WTC11 (cell line): ENCODE measurements around the gene MCUB. TPM values are rescaled to one million over a fixed set of nuclear protein-coding genes. Genes with fewer than 3 reads are reported as not detected.
A peak's percentile ranks its signal among the peaks of the same experiment; 100 is the strongest.

Source experiments
- ATAC-seq: fragments of 200-7000 bp; cut with Tn5 transposase; 2 replicates; pipeline ENCODE4 v1.10.0; 2021; ENCODE audit warnings: mild to moderate bottlenecking, moderate library complexity
- CTCF ChIA-PET: fragments of 300-600 bp; sonication (Branson Sonifier 250); formaldehyde crosslinking; loops from one replicate; lab custom pipeline; 2021; ENCODE audit warnings: antibody characterized with exemption; lab: Charles Lee
- POLR2A ChIA-PET: fragments of 350-600 bp; sonication (Branson Sonifier 250); formaldehyde crosslinking; loops from one replicate; lab custom pipeline; 2021; ENCODE audit warnings: antibody characterized with exemption; lab: Charles Lee
- DNase-seq: peaks from one replicate; pipeline ENCODE4 v3.0.0; 2021; ENCODE audit warnings: low spot score
- H3K27ac Mint-ChIP-seq: 2 replicates; pipeline ENCODE4 v1.8.0; 2021; ENCODE audit warnings: mixed read lengths
- H3K27me3 Mint-ChIP-seq: 2 replicates; pipeline ENCODE4 v1.8.0; 2021; ENCODE audit warnings: low read depth, mild to moderate bottlenecking, moderate library complexity, mixed read lengths
- H3K36me3 Mint-ChIP-seq: 2 replicates; pipeline ENCODE4 v1.8.0; 2021; ENCODE audit warnings: mixed read lengths
- H3K4me1 Mint-ChIP-seq: 2 replicates; pipeline ENCODE4 v1.8.0; 2022; ENCODE audit warnings: mixed read lengths
- H3K4me3 Mint-ChIP-seq: 2 replicates; pipeline ENCODE4 v1.8.0; 2021; ENCODE audit warnings: mild to moderate bottlenecking, moderate library complexity, mixed read lengths
- H3K9me3 Mint-ChIP-seq: 2 replicates; pipeline ENCODE4 v1.8.0; 2021; ENCODE audit warnings: mixed read lengths
- AR ChIP-seq: fragments of 250-450 bp; sonication (Bioruptor Pico); IDR thresholded peaks from 2 replicates; pipeline ENCODE4 v1.9.0; 2021; ENCODE audit warnings: mild to moderate bottlenecking
- ATF6 ChIP-seq: sonication (generic); formaldehyde crosslinking; IDR thresholded peaks from 2 replicates; pipeline ENCODE4 v1.8.1; 2023; ENCODE audit warnings: mild to moderate bottlenecking, missing genetic modification reagents
- EMX1 ChIP-seq: fragments of 250-450 bp; sonication (Bioruptor Pico); IDR thresholded peaks from 2 replicates; pipeline ENCODE4 v1.8.0; 2021; ENCODE audit warnings: mild to moderate bottlenecking
- FOXP1 ChIP-seq: sonication (generic); formaldehyde crosslinking; IDR thresholded peaks from 2 replicates; pipeline ENCODE4 v1.8.0; 2022; ENCODE audit warnings: missing genetic modification reagents, mild to moderate bottlenecking, moderate library complexity, borderline replicate concordance
- HMGA2 ChIP-seq: fragments of 250-450 bp; sonication (Bioruptor Pico); IDR thresholded peaks from 2 replicates; pipeline ENCODE4 v1.4.0; 2021; ENCODE audit warnings: mild to moderate bottlenecking, moderate library complexity
- JUN ChIP-seq: sonication (generic); formaldehyde crosslinking; IDR thresholded peaks from 2 replicates; pipeline ENCODE4 v1.8.0; 2023; ENCODE audit warnings: mild to moderate bottlenecking, missing genetic modification reagents
- MLX ChIP-seq: sonication (generic); formaldehyde crosslinking; IDR thresholded peaks from 2 replicates; pipeline ENCODE4 v1.8.1; 2023; ENCODE audit warnings: mild to moderate bottlenecking, missing genetic modification reagents, moderate library complexity
- MYBL2 ChIP-seq: sonication (generic); formaldehyde crosslinking; IDR thresholded peaks from 2 replicates; pipeline ENCODE4 v1.8.1; 2023; ENCODE audit warnings: mild to moderate bottlenecking, moderate library complexity, missing genetic modification reagents
- NFATC4 ChIP-seq: fragments of 250-450 bp; sonication (Bioruptor Pico); IDR thresholded peaks from 2 replicates; pipeline ENCODE4 v1.9.0; 2021; ENCODE audit warnings: mild to moderate bottlenecking
- NR2C2 ChIP-seq: sonication (generic); formaldehyde crosslinking; IDR thresholded peaks from 2 replicates; pipeline ENCODE4 v1.8.0; 2022; ENCODE audit warnings: mild to moderate bottlenecking, missing genetic modification reagents
- OVOL2 ChIP-seq: fragments of 250-450 bp; sonication (Bioruptor Pico); IDR thresholded peaks from 2 replicates; pipeline ENCODE4 v1.9.0; 2021; ENCODE audit warnings: mild to moderate bottlenecking, borderline replicate concordance
- RELA ChIP-seq: sonication (generic); formaldehyde crosslinking; IDR thresholded peaks from 2 replicates; pipeline ENCODE4 v1.8.1; 2022; ENCODE audit warnings: missing genetic modification reagents, mild to moderate bottlenecking, borderline replicate concordance
- SOX15 ChIP-seq: fragments of 250-450 bp; sonication (Bioruptor Pico); IDR thresholded peaks from 2 replicates; pipeline ENCODE4 v1.9.0; 2021; ENCODE audit warnings: mild to moderate bottlenecking
- STAT6 ChIP-seq: sonication (generic); formaldehyde crosslinking; conservative IDR thresholded peaks from 2 replicates; pipeline ENCODE4 v1.8.1; 2023; ENCODE audit warnings: mild to moderate bottlenecking, low read depth, missing genetic modification reagents, moderate library complexity
- ZBTB21 ChIP-seq: sonication (generic); formaldehyde crosslinking; IDR thresholded peaks from 2 replicates; pipeline ENCODE4 v1.8.1; 2023; ENCODE audit warnings: mild to moderate bottlenecking, missing genetic modification reagents, borderline replicate concordance
- ZNF317 ChIP-seq: sonication (generic); formaldehyde crosslinking; IDR thresholded peaks from 2 replicates; pipeline ENCODE4 v1.8.1; 2023; ENCODE audit warnings: low read depth, mild to moderate bottlenecking, moderate library complexity, missing genetic modification reagents, borderline replicate concordance
- ZNF671 ChIP-seq: fragments of 250-450 bp; sonication (Bioruptor Pico); IDR thresholded peaks from 2 replicates; pipeline ENCODE4 v1.8.0; 2021; ENCODE audit warnings: mild to moderate bottlenecking
- total RNA-seq: library from RNA; stranded (reverse); gene quantifications from 3 replicates; pipeline ENCODE4 v1.2.3, GENCODE V29; 2021
- TF ChIP-seq, protein P1 (sequence below): fragments of 250-450 bp; sonication (Bioruptor Pico); conservative IDR thresholded peaks from 2 replicates; pipeline ENCODE4 v1.9.0; 2021; ENCODE audit warnings: mild to moderate bottlenecking
- TF ChIP-seq, protein P2 (sequence below): sonication (generic); formaldehyde crosslinking; IDR thresholded peaks from 2 replicates; pipeline ENCODE4 v1.8.1; 2022; ENCODE audit warnings: missing genetic modification reagents, borderline replicate concordance
- TF ChIP-seq, protein P3 (sequence below): sonication (generic); formaldehyde crosslinking; IDR thresholded peaks from 2 replicates; pipeline ENCODE4 v1.8.0; 2022; ENCODE audit warnings: missing genetic modification reagents

Gene MCUB
- total RNA-seq, 1 experiment from 2014 or later = 26.8 TPM

DNA sequence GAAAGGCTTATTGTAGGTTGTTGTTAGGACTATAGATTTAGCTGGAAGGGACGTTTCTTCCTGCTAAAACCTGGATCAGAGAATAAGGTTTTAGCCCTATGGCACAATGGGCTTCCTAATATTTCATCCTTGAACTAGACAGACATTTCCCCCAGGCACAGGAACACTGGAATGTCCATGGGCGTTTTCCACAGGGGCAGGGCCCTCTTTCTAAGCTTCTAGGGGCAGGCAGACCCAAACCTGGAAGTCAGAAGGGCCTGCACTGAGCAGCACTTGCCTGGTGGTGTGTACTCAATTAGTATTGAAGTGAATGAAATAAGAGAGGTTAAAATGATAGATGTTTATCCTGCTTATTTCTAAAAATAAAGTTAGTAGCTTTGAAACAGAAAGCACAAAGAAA lies 102.1 kb downstream of the MCUB start:
- no peaks in the 10 kb centered on the region for H3K27me3 Mint-ChIP-seq
- peak overlapping the region; percentile 86 for H3K27ac Mint-ChIP-seq
- no peaks in the 10 kb centered on the region for H3K36me3 Mint-ChIP-seq
- H3K4me3 Mint-ChIP-seq = no peak overlapping the region
- ChIA-PET CTCF (interaction anchor here (1.0 kb wide), 1 partner anchor 9 kb away, joined by 4 read pairs; no protein-coding TSS in a partner anchor), POLR2A (no interaction called here)
- no peak for TF ChIP-seq EMX1
- TF ChIP-seq, protein P1, sequence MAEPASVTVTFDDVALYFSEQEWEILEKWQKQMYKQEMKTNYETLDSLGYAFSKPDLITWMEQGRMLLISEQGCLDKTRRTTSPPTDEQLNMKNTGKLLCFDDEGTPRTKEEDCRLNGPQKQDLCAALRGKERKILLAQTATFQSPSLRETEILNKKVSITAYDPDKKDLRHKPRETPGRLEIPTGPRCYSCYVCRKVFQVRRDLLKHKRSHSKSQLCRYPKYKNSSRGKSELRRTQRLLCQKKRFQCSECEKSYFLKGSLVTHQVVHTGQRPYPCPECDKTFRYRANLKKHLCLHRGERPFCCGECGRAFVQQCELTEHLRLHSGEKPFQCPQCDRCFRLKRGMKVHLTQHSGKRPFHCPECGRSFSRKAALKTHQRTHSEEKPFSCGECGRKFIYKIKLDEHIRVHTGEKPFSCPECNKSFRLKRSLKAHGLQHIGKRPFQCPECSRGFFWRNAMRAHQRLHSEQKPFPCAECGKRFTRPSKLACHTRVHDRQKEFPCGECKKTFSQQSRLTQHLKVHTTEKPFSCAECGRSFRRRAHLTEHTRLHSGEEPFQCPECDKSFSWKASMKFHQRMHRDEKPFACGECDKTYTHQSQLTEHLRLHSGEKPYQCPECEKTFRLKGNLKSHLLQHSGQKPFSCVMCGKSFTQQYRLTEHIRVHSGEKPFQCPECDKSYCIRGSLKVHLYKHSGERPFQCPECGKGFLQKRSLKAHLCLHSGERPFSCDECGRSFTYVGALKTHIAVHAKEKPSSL (CRISPR knock-in tag) = no peak
- TF ChIP-seq HMGA2 = no peak
- no peak for TF ChIP-seq AR (CRISPR knock-in tag)
- no peak for TF ChIP-seq NR2C2 (CRISPR knock-in tag)
- no peak for TF ChIP-seq ATF6
- ATAC-seq (no peak), DNase-seq (no peak)
- H3K9me3 Mint-ChIP-seq = no peaks in the 10 kb centered on the region
- peaks cover 23% of the 10 kb centered on the region for H3K4me1 Mint-ChIP-seq

DNA sequence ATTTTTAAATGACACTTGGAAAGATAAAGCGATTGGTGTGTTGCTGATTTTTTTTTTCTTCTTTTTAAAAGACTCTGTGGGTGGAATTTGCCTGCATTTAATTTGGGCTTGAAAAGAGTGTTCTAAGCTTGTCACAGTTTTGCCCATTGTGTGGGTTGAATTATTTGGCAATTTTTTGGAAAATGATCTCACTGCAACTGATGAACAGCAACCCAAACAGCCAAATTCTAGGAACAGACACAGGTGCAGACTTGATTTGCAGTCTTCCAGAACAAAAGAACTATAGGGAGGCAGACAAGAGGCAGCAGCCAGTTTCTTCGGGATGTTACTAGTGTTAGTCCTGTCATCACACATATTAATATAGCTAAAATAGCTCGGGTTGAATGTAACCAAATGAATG lies 102.7 kb downstream of the MCUB start:
- ATAC-seq (peak; percentile 26; the same call in 1 of the 2 replicates), DNase-seq (no peak)
- H3K27ac Mint-ChIP-seq = no peak overlapping the region; the same call in 1 of the 2 replicates
- ChIA-PET CTCF (interaction anchor here (1.0 kb wide), 2 partner anchors 10 to 241 kb away, joined by 3 to 4 read pairs; no protein-coding TSS in a partner anchor), POLR2A (no interaction called here)
- no peaks in the 10 kb centered on the region for H3K36me3 Mint-ChIP-seq
- H3K4me3 Mint-ChIP-seq = no peak overlapping the region
- H3K4me1 Mint-ChIP-seq = peaks cover 23% of the 10 kb centered on the region
- H3K9me3 Mint-ChIP-seq = no peaks in the 10 kb centered on the region
- no peaks in the 10 kb centered on the region for H3K27me3 Mint-ChIP-seq
- no peak for TF ChIP-seq ZNF317 (CRISPR knock-in tag)
- no peak for TF ChIP-seq MLX (CRISPR knock-in tag)
- TF ChIP-seq, protein P2, sequence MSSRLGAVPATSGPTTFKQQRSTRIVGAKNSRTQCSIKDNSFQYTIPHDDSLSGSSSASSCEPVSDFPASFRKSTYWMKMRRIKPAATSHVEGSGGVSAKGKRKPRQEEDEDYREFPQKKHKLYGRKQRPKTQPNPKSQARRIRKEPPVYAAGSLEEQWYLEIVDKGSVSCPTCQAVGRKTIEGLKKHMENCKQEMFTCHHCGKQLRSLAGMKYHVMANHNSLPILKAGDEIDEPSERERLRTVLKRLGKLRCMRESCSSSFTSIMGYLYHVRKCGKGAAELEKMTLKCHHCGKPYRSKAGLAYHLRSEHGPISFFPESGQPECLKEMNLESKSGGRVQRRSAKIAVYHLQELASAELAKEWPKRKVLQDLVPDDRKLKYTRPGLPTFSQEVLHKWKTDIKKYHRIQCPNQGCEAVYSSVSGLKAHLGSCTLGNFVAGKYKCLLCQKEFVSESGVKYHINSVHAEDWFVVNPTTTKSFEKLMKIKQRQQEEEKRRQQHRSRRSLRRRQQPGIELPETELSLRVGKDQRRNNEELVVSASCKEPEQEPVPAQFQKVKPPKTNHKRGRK (CRISPR knock-in tag) = no peak
- TF ChIP-seq, protein P3, sequence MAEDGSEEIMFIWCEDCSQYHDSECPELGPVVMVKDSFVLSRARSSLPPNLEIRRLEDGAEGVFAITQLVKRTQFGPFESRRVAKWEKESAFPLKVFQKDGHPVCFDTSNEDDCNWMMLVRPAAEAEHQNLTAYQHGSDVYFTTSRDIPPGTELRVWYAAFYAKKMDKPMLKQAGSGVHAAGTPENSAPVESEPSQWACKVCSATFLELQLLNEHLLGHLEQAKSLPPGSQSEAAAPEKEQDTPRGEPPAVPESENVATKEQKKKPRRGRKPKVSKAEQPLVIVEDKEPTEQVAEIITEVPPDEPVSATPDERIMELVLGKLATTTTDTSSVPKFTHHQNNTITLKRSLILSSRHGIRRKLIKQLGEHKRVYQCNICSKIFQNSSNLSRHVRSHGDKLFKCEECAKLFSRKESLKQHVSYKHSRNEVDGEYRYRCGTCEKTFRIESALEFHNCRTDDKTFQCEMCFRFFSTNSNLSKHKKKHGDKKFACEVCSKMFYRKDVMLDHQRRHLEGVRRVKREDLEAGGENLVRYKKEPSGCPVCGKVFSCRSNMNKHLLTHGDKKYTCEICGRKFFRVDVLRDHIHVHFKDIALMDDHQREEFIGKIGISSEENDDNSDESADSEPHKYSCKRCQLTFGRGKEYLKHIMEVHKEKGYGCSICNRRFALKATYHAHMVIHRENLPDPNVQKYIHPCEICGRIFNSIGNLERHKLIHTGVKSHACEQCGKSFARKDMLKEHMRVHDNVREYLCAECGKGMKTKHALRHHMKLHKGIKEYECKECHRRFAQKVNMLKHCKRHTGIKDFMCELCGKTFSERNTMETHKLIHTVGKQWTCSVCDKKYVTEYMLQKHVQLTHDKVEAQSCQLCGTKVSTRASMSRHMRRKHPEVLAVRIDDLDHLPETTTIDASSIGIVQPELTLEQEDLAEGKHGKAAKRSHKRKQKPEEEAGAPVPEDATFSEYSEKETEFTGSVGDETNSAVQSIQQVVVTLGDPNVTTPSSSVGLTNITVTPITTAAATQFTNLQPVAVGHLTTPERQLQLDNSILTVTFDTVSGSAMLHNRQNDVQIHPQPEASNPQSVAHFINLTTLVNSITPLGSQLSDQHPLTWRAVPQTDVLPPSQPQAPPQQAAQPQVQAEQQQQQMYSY = no peak
- TF ChIP-seq MYBL2 (CRISPR knock-in tag) = no peak
- no peak for TF ChIP-seq STAT6
- TF ChIP-seq FOXP1 (CRISPR knock-in tag) = no peak
- no peak for TF ChIP-seq ZNF671 (CRISPR knock-in tag)
- TF ChIP-seq RELA (CRISPR knock-in tag) = no peak
- TF ChIP-seq JUN (CRISPR knock-in tag) = no peak
- TF ChIP-seq OVOL2 (CRISPR knock-in tag) = no peak
- no peak for TF ChIP-seq SOX15 (CRISPR knock-in tag)
- no peak for TF ChIP-seq NFATC4
- TF ChIP-seq ZBTB21 = no peak
